Ammon's horn (tissue), 1 donor: ENCODE data around the gene GABRG3.
A peak's percentile ranks its signal among the peaks of the same experiment; 100 is the strongest.

ENCODE experiments used
- DNase-seq: peaks from one replicate; pipeline ENCODE4 v3.0.0-alpha.2; 2016; ENCODE audit warnings: low spot score

The GABRG3 gene

GRCh38 chr15:27249046-27249759 is 278.2 kb downstream of the GABRG3 start:
- DNase-seq: no peak

DNA sequence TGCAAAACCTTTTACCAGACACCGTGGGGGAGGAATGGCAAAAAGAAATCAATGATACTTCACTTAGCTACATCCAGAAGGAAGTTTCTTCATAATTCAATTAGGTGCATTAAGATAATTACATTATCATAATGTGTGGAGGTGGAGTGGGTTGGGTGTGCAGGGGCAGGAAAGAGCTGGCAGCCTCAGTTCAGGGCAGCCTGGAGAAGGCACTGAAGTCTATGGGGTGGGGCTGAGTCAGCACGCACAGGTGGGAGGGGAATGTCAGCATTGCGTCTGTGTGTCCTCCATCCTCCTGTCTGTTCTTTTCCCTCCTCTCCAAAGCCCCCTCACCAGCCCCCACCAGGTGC is 278.8 kb downstream of the GABRG3 start:
- no peak for DNase-seq

GRCh38 chr15:27250223-27250622 is 279.2 kb downstream of the GABRG3 start:
- no peak for DNase-seq

DNA sequence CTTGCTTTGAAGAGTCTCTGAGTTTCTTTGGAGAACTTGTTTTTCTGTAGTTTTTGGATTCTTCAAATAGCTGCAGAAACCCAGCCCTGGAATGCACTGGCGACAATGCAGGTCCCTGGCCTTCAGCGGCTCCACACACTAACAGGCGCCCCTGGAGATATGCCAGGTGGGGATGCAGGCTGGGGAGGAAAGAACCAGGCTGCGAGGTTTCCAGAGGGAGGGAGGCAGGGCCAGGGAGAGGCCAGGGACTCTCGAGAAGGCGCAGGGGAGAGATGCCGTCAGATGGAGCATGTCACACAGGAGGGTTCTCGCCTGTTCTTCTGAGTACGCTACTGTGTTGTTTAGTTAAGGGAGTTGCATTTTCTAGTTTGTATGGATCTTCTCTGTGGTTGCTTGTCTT is 283.1 kb downstream of the GABRG3 start:
- DNase-seq: no peak

GRCh38 chr15:27254801-27255200 is 283.8 kb downstream of the GABRG3 start:
- DNase-seq: no peak

- no peak for DNase-seq
These were observed 285.5 kb downstream of the GABRG3 start for GRCh38 chr15:27256446-27256845.

- no peak for DNase-seq
These were observed 287.3 kb downstream of the GABRG3 start for GRCh38 chr15:27258287-27258686.

DNA sequence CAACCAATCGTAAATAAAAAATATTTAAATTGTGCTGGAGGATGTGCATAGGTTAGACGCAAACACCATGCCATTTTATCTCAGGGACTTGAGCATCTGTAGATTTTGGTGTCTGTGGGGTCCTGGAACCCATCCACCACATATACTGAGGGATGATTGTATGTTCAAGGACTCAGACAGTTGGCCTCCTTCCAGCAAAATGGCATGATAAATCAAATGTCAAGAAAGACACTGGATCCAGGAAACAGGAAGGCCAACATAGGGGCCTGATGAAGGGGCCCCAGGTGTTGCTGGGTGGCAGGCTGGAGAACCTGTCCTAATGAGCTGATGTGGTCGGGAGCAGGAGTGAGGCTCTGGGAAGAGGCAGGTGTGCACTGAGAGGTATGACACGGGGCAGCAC is 289.5 kb downstream of the GABRG3 start:
- DNase-seq: no peak

GRCh38 chr15:27268923-27269322 is 297.9 kb downstream of the GABRG3 start:
- DNase-seq: no peak

DNA sequence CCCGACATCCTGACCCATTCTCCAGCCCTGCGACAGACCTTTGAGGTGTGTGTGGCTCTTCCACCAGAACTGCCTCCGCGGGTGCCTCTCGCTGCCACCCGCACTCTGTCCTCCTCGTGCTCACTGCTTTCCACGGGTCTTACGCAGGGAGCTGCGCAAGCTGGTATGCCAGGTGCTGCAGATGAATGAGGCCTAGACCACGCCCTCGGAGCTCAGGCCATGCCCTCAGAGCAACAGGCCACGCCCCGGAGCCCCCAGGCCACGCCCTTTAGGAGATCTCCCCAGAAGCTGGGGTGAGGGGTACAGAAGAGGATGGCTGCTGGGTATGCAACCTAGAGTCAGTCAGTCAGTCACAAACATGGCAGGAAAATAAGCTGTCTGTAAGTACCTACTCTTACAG is 300.3 kb downstream of the GABRG3 start:
- no peak for DNase-seq

GRCh38 chr15:27272427-27272826 is 301.4 kb downstream of the GABRG3 start:
- no peak for DNase-seq

DNA sequence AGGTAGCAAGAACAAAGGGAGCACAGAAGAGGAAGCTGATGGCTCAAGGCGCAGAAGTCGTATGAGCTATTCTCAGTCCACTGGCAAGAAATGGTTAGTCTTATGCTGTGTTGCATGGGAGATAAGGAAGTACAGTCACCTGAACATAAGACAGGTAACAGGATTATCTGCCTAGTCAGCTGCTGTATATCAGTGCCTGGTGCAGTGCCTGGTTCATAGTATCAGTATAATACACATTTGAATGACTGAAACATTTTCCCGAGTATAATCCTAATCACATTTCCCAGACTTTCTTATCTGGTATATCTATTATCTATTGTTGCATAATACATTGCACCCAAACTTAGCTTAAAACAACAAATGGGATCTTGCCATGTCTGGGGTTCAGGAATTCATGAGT is 302.5 kb downstream of the GABRG3 start:
- DNase-seq: no peak

- no peak for DNase-seq
These were observed 307.8 kb downstream of the GABRG3 start for GRCh38 chr15:27278761-27279160.

GRCh38 chr15:27292641-27293040 is 321.7 kb downstream of the GABRG3 start:
- peak; percentile 28 for DNase-seq

DNA sequence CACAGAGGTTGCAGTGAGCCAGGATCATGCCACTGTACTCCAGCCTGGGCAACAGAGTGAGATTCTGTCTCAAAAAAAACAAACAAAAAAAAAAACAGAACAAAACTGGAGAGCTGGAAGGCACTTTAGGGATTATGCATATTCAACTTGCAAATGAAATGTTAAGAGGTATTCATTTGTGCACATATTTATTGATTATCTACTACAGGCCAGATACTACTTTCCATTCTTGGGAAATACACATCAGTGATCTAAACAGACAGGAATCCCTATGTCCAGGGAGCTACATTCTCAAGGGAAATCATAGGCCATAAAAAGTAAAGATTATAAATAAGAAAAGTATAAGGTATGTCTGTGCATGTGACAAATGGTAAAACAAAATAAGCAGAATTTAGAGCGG is 322.6 kb downstream of the GABRG3 start:
- no peak for DNase-seq

- no peak for DNase-seq
These were observed 346.8 kb downstream of the GABRG3 start for GRCh38 chr15:27317736-27318135.

- DNase-seq: no peak
These were observed 352.8 kb downstream of the GABRG3 start for GRCh38 chr15:27323801-27324200.

DNA sequence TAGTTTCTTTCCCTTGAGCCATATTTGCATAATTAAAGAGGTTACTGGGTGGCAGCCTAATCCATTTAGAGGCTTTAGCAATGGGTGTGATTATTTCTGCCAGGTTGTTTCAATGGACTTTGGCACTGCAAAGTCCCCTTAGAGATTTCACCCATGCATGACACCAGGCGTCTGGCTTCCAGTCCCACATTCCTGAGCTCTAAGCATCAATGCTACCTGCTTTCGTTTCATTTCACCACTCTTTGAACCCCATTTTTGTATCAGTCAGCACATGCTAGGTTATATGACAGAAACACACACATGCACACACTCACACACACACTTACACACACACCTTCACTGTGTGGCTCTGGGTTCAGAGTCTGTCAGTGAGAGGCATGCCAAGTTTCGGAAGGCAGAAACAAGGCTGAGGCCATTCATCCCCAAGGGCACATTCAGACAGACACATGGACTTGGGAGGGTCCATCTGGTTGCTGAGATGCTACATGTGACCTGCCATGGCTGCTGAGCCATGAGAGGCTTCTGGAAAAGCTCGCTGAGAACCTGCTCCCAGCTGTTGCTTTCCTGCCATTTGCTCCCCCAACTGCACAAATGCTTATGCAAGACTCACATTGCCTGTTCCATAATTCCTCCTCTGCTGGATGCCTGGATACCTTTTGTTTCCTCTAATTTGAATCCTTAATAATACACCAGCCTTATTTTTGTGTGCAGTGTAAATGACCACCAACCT is 354.1 kb downstream of the GABRG3 start:
- DNase-seq: no peak

DNA sequence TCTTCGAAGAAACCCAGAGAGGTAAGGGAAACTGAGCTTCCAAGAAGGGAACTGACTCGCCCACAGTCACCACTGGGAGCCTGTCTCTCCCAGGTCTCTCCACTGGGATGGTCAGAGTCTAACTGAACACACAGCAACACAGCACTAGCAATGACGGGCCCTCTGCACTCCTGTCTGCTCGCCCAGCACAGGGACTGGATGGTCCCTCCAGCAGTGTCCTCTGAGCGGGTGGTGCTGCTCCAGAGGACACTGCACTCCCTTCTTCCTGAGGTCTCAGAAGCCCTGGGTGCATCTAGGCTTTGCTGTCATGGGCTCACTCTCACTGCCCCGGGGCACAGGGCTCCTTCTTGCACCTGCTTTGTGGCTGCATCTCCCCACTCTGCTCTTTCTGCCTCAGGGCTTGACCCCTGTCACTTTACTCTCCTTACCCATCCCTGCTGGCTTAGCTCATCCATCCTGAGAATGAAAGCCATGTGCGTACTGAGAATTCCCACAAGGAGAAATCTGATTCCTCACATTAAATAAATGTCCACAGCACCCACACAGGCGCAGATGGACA is 356.6 kb downstream of the GABRG3 start:
- DNase-seq: no peak

DNA sequence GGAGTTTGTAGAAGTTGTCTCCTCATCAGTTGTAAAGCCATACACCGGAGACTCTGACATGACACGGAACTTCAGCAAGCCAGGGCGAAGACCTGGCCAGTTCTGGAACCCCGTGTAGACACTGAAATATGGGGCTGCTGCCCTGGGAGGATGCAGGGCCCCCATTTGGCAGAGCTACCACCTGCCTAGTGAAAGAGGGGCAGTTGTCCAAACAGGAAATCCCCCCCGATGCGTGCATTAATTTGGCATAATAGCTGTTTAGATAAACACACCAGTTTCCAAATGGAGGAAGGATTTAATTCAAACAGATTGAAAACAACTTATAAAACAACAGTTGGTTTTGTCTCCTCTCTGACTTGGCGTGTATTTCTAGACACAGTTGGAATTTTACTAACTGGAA is 357.2 kb downstream of the GABRG3 start:
- DNase-seq: no peak

DNA sequence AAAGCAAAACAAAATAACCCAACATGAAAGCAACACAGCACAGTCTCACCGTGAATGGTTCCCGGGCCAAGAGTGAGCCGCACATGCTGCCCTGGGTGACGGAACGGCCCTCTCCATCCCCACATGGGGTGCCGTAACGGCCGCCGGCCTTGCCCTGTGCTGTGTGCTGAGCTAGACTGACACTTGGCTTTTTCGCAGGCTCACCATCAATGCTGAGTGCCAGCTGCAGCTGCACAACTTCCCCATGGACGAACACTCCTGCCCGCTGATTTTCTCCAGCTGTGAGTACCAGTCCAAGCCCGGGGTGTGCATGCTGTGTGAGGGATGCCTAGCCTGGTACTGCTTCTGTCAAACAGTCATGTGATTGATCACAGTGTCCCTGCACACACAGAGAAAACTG is 357.6 kb downstream of the GABRG3 start:
- peak; percentile 75 for DNase-seq

DNA sequence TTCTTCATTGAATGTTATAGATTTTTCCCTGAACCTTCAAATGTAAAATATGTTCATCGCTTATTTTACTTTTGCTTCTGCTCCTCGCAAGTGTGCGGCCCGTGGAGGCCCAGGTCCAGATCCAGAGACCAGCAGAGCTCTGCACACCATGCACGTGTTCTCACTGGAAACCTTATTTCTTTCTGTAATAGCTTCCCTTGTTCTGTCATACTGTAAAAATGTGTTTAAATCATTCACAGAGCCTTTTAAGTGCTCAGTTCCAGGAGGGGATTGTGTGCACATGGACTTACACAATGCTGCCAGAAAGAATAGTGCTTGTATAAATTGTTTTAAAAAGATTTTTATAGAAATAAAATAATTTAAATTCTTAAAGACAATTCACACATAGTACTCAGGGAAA is 359.3 kb downstream of the GABRG3 start:
- DNase-seq: no peak

- no peak for DNase-seq
These were observed 365.7 kb downstream of the GABRG3 start for GRCh38 chr15:27336676-27337075.

DNA sequence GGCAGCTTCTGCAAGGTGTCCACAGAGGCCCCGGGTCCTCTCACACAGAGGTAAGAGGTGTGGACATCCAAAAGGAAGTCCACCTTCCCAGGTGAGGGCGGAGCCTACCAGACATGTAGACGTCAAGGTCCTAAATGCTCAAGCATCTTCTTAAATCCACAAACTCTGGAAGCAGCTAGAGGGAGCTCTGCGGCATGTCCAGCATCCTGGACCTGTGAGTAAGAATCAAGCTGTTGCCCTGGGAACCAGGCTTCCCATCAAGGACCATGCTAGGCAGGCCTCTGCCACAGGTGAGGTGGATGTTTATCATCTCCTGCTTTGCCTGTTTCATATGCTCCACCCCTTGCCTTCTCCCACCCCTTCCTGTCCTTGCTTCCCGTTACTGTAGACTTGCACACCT is 368.2 kb downstream of the GABRG3 start:
- DNase-seq: no peak
